IPS DF 4.7 (cell line): Measurements from ENCODE around the gene MAVS.
"Not testable (repeated sequence)": the region's sequence is repeated elsewhere in the genome, so short reads cannot be mapped to it uniquely, and the experiment has no call there.

Experiments used
- DNase-seq: peaks from one replicate; pipeline ENCODE4 v3.0.0-alpha.2; 2013; ENCODE audit warnings: low spot score; ENCODE audit errors: extremely low read depth

The MAVS gene

GRCh38 chr20:3885715-3886114, 39.1 kb downstream of the MAVS start:
- DNase-seq, result no peak

- no peak for DNase-seq
These were observed 41.4 kb downstream of the MAVS start for GRCh38 chr20:3887876-3888620.

GRCh38 chr20:3888622-3889488, 42.2 kb downstream of the MAVS start, which contains the start of gene PANK2:
Gene PANK2, plus strand, starts transcription at chr20:3889387.
- DNase-seq, result peak; percentile 88

- no peak for DNase-seq
These were observed 43.1 kb downstream of the MAVS start for GRCh38 chr20:3889489-3890397.

GRCh38 chr20:3890398-3890751, 43.7 kb downstream of the MAVS start:
- DNase-seq, result no peak

- no peak for DNase-seq
These were observed 44.6 kb downstream of the MAVS start for GRCh38 chr20:3890999-3891929.

- no peak for DNase-seq
These were observed 48.2 kb downstream of the MAVS start for GRCh38 chr20:3894796-3895195.

- DNase-seq, result no peak
These were observed 49.7 kb downstream of the MAVS start for GRCh38 chr20:3896302-3896701.

GRCh38 chr20:3896853-3897583, 50.4 kb downstream of the MAVS start:
- DNase-seq, result no peak

- DNase-seq, result not testable (repeated sequence)
These were observed 51.5 kb downstream of the MAVS start for GRCh38 chr20:3898181-3898580.

GRCh38 chr20:3898639-3899038, 52.0 kb downstream of the MAVS start:
- no peak for DNase-seq

- no peak for DNase-seq
These were observed 53.6 kb downstream of the MAVS start for GRCh38 chr20:3900187-3900604.

- no peak for DNase-seq
These were observed 54.5 kb downstream of the MAVS start for GRCh38 chr20:3901028-3901705.

GRCh38 chr20:3901706-3902440, 55.2 kb downstream of the MAVS start:
- DNase-seq, result no peak

- DNase-seq, result no peak
These were observed 55.8 kb downstream of the MAVS start for GRCh38 chr20:3902446-3902845.

- DNase-seq, result no peak
These were observed 57.6 kb downstream of the MAVS start for GRCh38 chr20:3904224-3904623.

GRCh38 chr20:3904857-3905256, 58.2 kb downstream of the MAVS start:
- no peak for DNase-seq
